ENCODE data around the gene VPS29. TPM values are rescaled to one million over a fixed set of nuclear protein-coding genes. Genes with fewer than 3 reads are reported as not detected.

Gene VPS29

DNA sequence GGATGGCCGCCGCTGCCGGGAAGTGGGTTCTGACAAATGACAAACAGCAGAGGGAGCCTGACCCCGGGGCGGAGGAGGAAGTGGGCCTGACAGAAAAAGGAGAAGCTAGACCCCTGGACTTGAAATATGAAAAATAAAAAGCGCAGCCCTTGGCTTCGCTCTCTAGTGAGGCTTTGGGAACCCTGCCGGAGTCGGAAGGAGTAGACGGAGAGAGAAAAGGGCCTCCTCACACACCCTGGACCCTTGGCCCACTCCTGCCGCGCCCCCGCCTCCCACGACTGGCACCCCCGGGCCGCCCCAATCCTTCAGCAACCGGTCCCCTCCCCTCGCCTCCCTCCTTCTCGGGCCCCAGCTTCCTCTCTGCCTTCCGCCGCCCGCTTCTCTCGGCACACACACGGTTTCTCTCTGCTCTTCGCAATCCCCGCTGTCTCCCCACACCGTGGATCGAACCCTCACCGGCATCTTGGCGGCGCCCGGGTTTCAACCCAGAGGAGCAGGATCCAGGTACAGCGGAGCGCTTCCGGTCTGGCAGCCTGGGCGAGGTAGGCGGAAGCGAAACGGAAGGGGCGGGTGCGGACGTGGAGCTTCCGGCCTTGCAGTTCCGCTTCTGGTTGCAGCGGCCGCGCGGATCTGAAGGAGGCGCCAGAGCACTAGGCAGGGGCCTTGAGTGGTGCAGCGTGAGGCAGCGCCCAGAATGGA is 52.0 kb downstream of the VPS29 start, which contains the start of gene ARPC3:
ARPC3 (minus strand) TSS at position 539 of the 699 bp plus-strand sequence; CDS start at position 462, 77 bp downstream.
- no peak within 1 kb of the TSS for H2BK12ac ChIP-seq (ENCODE audit: low read length)
- H2AFZ ChIP-seq (ENCODE audit: low read length): peak within 1 kb of the TSS; percentile 85
- peak within 1 kb of the TSS; percentile 89 for H3K9ac ChIP-seq (ENCODE audit: low read depth, low read length, poor library complexity)
- peaks cover 3% of the 10 kb centered on the region for H3K79me1 ChIP-seq (ENCODE audit: low read depth, low read length)
- no peak within 1 kb of the TSS for H2BK120ac ChIP-seq (ENCODE audit: low read depth, low read length)
- no peak within 1 kb of the TSS for H4K8ac ChIP-seq (ENCODE audit: low read depth, low read length)
- peaks cover 7 to 65% of the 10 kb centered on the region in 2 donors for H3K36me3 ChIP-seq (replicated peaks in 1 of 2; ENCODE audit: control insufficient read depth in 2 of 2, insufficient read depth in 2 of 2, low read length in 2 of 2)
- H2BK15ac ChIP-seq (ENCODE audit: low read length): no peak within 1 kb of the TSS
- H4K91ac ChIP-seq (ENCODE audit: low read depth, low read length, poor library complexity): no peak within 1 kb of the TSS
- peak within 1 kb of the TSS; percentile 60 for H3K18ac ChIP-seq (ENCODE audit: low read length)
- H3K27ac ChIP-seq (replicated peaks; ENCODE audit: low read length): peak within 1 kb of the TSS; percentile 60
- H3K27me3 ChIP-seq (ENCODE audit: control insufficient read depth in 3 of 3, insufficient read depth in 3 of 3, low read depth in 1 of 3, low read length in 3 of 3): no peaks in the 10 kb centered on the region
- H3K4me3 ChIP-seq (ENCODE audit: low read length in 2 of 2): peak within 1 kb of the TSS; percentile 90 to 94
- no peaks in the 10 kb centered on the region for H3K9me3 ChIP-seq (replicated peaks in 1 of 2; ENCODE audit: control insufficient read depth in 2 of 2, insufficient read depth in 1 of 2, low read depth in 1 of 2, low read length in 2 of 2)
- no peak within 1 kb of the TSS for H3K4ac ChIP-seq (ENCODE audit: low read length)
- DNase-seq (ENCODE audit: low spot score): peak; percentile 84
- peak within 1 kb of the TSS; percentile 59 for H3K14ac ChIP-seq (ENCODE audit: low read length)
- no peak within 1 kb of the TSS for H2BK5ac ChIP-seq (ENCODE audit: low read length)
- H3K4me2 ChIP-seq (ENCODE audit: insufficient read depth, low read length, poor library complexity, severe bottlenecking): peak within 1 kb of the TSS; percentile 82
- peaks cover 0 to 1% of the 10 kb centered on the region in 2 donors for H3K4me1 ChIP-seq (ENCODE audit: control insufficient read depth in 2 of 2, insufficient read depth in 1 of 2, low read depth in 1 of 2, low read length in 2 of 2)
- H3K23ac ChIP-seq (ENCODE audit: low read depth, low read length, poor library complexity): peak within 1 kb of the TSS; percentile 93
- H2AK5ac ChIP-seq (ENCODE audit: low read depth, low read length): peak within 1 kb of the TSS; percentile 60
- no CpG with 5 or more reads among the region's 51 CpGs for WGBS, 2 donors (ENCODE audit: extremely low coverage in 2 of 2, insufficient read length in 2 of 2, insufficient replicate concordance in 1 of 2)

DNA sequence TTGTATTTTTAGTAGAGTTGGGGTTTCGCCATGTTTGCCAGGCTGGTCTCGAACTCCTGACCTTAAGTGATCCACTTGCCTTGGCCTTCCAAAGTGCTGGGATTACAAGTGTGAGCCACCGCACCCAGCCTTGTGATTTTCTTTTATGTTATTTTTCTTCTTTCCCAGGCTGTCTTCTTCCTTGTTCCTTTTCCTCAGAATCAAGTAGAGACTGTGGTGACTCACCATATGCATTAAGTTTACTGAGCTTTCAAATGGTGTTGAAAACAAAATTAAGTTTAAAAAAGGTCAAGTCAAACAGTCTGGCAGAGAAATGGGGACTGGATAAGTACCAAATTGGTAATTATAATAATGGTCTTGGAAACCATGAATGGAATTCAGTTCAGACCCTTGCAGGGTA is 57.5 kb downstream of the VPS29 start:
- Histone ChIP-seq H3K9me3 (replicated peaks in 1 of 2; ENCODE audit: control insufficient read depth in 2 of 2, insufficient read depth in 1 of 2, low read depth in 1 of 2, low read length in 2 of 2) (no peaks in the 10 kb centered on the region), H3K27me3 (ENCODE audit: control insufficient read depth in 3 of 3, insufficient read depth in 3 of 3, low read depth in 1 of 3, low read length in 3 of 3) (no peaks in the 10 kb centered on the region), H3K9ac (ENCODE audit: low read depth, low read length, poor library complexity) (no peak overlapping the region), H3K27ac (replicated peaks; ENCODE audit: low read length) (no peak overlapping the region), H2BK120ac (ENCODE audit: low read depth, low read length) (no peak overlapping the region), H3K4me2 (ENCODE audit: insufficient read depth, low read length, poor library complexity, severe bottlenecking) (no peak overlapping the region), H2AFZ (ENCODE audit: low read length) (no peak overlapping the region), H3K79me1 (ENCODE audit: low read depth, low read length) (peaks cover 3% of the 10 kb centered on the region), H3K36me3 (replicated peaks in 1 of 2; ENCODE audit: control insufficient read depth in 2 of 2, insufficient read depth in 2 of 2, low read length in 2 of 2) (peaks cover 8 to 76% of the 10 kb centered on the region in 2 donors), H3K4ac (ENCODE audit: low read length) (no peak overlapping the region), H4K91ac (ENCODE audit: low read depth, low read length, poor library complexity) (no peak overlapping the region), H3K18ac (ENCODE audit: low read length) (no peak overlapping the region), H4K8ac (ENCODE audit: low read depth, low read length) (no peak overlapping the region), H2BK12ac (ENCODE audit: low read length) (no peak overlapping the region), H3K4me1 (ENCODE audit: control insufficient read depth in 2 of 2, insufficient read depth in 1 of 2, low read depth in 1 of 2, low read length in 2 of 2) (peaks cover 0 to 1% of the 10 kb centered on the region in 2 donors), H2AK5ac (ENCODE audit: low read depth, low read length) (no peak overlapping the region), H3K23ac (ENCODE audit: low read depth, low read length, poor library complexity) (no peak overlapping the region), H3K4me3 (ENCODE audit: low read length in 2 of 2) (no peak overlapping the region), H2BK15ac (ENCODE audit: low read length) (no peak overlapping the region), H3K14ac (ENCODE audit: low read length) (no peak overlapping the region), H2BK5ac (ENCODE audit: low read length) (no peak overlapping the region)
- no CpG with 5 or more reads among the region's 3 CpGs for WGBS, 2 donors (ENCODE audit: extremely low coverage in 2 of 2, insufficient read length in 2 of 2, insufficient replicate concordance in 1 of 2)
- DNase-seq (ENCODE audit: low spot score): no peak

Small RNA genes within 50 kb of the gene (small RNA-seq; reads per million reads assigned to genes)
- not detected for gene RF00278 (ENCODE audit: insufficient read depth)

Data from neuronal stem cell (in vitro differentiated cells).